AG09309 (cell line): Measurements from ENCODE around the gene ASTN2.

ENCODE experiments used
- DNase-seq: peaks from one replicate; pipeline ENCODE4 v3.0.0-alpha.2; 2010; ENCODE audit warnings: low read depth
- H3K4me3 ChIP-seq: 2 replicates; pipeline ENCODE4 v1.5.1; 2011; ENCODE audit warnings: mild to moderate bottlenecking, low read depth, low read length, moderate library complexity; ENCODE audit not compliant: control insufficient read depth
- CTCF ChIP-seq: IDR thresholded peaks from 2 replicates; pipeline ENCODE4 v1.5.1; 2011; ENCODE audit warnings: mild to moderate bottlenecking, low read depth, low read length, inconsistent platforms; ENCODE audit not compliant: insufficient read depth, control insufficient read depth; ENCODE audit errors: missing control alignments

ASTN2 gene

GRCh38 chr9:116813031-116813300 is 601.9 kb downstream of the ASTN2 start:
- no peak for DNase-seq
- TF ChIP-seq CTCF = no peak
- H3K4me3 ChIP-seq = no peak overlapping the region

- no peak for TF ChIP-seq CTCF
- no peak overlapping the region for H3K4me3 ChIP-seq
- DNase-seq = no peak
Observed at GRCh38 chr9:116812231-116813030, 602.4 kb downstream of the ASTN2 start.

GRCh38 chr9:116809656-116810055 is 605.2 kb downstream of the ASTN2 start:
- no peak for DNase-seq
- H3K4me3 ChIP-seq = no peak overlapping the region
- TF ChIP-seq CTCF = no peak

DNA sequence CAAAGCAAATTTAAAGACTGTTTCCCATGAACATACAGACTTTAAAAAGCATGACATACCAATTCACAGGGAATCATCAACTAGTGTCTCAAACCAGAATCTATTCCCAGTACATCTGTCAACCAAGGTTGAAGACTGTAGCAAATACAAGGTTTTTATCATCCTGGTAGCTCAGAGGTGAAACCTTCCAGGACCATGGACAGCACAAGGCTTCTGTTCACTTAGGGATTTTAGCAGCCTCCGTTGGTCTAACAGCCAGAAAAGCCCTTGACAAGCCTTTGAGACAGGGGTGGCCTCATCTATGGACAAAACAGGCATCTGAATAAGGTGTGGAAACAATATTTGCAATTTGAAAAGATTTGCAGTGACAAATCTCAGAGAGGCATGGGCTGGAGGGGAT is 608.8 kb downstream of the ASTN2 start:
- no peak for TF ChIP-seq CTCF
- H3K4me3 ChIP-seq = no peak overlapping the region
- DNase-seq = no peak

DNA sequence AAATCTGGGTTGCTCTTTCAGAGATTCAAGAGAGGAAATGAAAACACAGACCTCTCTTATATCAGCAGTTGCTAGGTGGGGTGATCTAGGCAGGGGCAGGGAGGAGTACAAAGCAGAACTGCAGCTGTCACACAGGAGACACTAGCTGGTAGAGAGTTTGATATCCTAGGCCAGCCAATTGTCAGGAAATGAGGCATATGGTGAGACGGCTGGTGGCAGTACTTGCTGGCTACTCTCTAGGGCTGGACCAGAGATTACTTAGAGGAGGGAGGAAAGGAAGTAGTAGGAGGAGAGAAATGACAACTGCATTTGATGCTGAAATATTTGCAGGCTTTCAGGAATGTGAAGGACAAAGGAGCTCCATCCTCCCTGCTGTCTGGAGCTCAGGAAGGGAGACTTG is 614.0 kb downstream of the ASTN2 start:
- TF ChIP-seq CTCF = no peak
- no peak for DNase-seq
- no peak overlapping the region for H3K4me3 ChIP-seq

DNA sequence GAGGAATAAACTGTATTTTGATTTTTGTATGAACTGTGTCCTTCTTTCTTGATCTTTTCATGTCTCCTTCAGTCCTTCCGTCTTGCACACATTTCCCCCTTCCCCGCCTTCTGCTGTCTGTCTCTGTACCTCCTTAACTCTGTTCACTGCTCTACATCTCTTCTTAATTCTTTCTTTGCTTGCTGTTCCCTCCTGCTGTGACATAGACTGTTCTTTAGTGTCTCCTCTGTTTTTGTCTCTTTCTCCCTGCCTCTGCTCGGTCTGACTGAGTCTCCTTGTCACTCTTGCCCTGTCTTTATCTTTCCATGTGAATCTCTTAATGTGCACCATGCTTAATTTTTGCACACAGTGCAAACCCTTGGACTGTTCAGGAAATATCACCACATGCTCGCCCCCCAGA is 614.8 kb downstream of the ASTN2 start:
- TF ChIP-seq CTCF = no peak
- DNase-seq = no peak
- H3K4me3 ChIP-seq = no peak overlapping the region
